Type B pancreatic cell (in vitro differentiated cells): Measurements from ENCODE around the gene LYVE1. TPM values are rescaled to one million over a fixed set of nuclear protein-coding genes. Genes with fewer than 3 reads are reported as not detected.
A peak's percentile ranks its signal among the peaks of the same experiment; 100 is the strongest.

Source experiments
- DNase-seq: peaks from one replicate; pipeline ENCODE4 v3.0.0; 2021; ENCODE audit warnings: mixed read lengths; ENCODE audit not compliant: unreplicated experiment; ENCODE audit errors: extremely low spot score
- H3K27ac Mint-ChIP-seq: 2 replicates; pipeline ENCODE4 v1.8.0; 2021; ENCODE audit warnings: mild to moderate bottlenecking, mixed read lengths
- H3K27me3 Mint-ChIP-seq: 2 replicates; pipeline ENCODE4 v1.8.0; 2021; ENCODE audit warnings: mixed read lengths
- H3K36me3 Mint-ChIP-seq: 2 replicates; pipeline ENCODE4 v1.8.0; 2021; ENCODE audit warnings: mixed read lengths
- H3K4me1 Mint-ChIP-seq: one replicate; pipeline ENCODE4 v1.8.0; 2021; ENCODE audit warnings: mixed read lengths; ENCODE audit not compliant: unreplicated experiment
- H3K4me3 Mint-ChIP-seq: 2 replicates; pipeline ENCODE4 v1.8.0; 2021; ENCODE audit warnings: mild to moderate bottlenecking, mixed read lengths
- H3K9me3 Mint-ChIP-seq: 2 replicates; pipeline ENCODE4 v1.8.0; 2021; ENCODE audit warnings: mixed read lengths
- total RNA-seq: library from RNA; stranded (reverse); gene quantifications from 2 replicates; pipeline ENCODE4 v1.2.1, GENCODE V29; 2021; ENCODE audit warnings: low replicate concordance
- TF ChIP-seq, protein P1 (sequence below): fragments of 200-600 bp; sonication (generic); conservative IDR thresholded peaks from 2 replicates; pipeline ENCODE4 v1.5.0; 2021; ENCODE audit warnings: antibody characterized with exemption, mild to moderate bottlenecking

LYVE1 gene
- total RNA-seq, 1 donor from 2014 or later, result not detected

DNA sequence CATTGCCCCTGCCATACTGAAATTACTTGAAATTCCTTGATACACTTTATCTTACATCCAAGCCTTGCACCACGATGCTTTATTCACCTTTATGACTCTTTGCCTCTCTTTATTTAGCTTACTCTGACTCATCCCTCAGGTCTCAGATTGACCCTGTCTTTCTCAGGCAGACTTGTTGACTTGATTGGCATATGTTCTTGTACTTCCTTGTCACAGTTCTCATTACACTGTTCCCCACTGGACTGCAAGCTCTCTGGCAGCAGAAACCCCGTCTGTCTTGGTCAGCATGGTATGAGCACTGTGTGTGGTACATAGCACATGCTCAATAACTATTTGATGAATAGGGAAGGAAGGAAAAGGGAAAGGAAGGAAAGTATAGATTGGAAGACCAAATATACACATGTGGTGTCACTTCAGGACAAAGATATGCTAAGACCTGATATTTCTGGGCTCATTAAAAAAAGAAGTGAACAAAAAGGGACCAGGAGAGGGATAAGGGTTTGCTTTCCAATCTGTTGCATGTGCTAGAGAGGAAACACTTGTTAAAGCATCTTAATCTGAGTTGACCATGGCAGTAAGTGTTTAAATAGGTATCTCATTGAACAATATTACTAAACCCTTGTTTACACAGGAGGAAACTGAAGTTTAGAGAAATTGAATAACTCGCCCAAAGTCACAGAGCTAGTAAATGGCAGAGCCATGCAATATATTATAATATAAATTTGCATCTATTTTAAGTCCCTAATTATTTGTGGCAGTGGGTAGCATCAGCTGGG lies 7.2 kb downstream of the LYVE1 start:
- H3K9me3 Mint-ChIP-seq, result peaks cover 3% of the 10 kb centered on the region
- no peaks in the 10 kb centered on the region for H3K27me3 Mint-ChIP-seq
- TF ChIP-seq, protein P1, sequence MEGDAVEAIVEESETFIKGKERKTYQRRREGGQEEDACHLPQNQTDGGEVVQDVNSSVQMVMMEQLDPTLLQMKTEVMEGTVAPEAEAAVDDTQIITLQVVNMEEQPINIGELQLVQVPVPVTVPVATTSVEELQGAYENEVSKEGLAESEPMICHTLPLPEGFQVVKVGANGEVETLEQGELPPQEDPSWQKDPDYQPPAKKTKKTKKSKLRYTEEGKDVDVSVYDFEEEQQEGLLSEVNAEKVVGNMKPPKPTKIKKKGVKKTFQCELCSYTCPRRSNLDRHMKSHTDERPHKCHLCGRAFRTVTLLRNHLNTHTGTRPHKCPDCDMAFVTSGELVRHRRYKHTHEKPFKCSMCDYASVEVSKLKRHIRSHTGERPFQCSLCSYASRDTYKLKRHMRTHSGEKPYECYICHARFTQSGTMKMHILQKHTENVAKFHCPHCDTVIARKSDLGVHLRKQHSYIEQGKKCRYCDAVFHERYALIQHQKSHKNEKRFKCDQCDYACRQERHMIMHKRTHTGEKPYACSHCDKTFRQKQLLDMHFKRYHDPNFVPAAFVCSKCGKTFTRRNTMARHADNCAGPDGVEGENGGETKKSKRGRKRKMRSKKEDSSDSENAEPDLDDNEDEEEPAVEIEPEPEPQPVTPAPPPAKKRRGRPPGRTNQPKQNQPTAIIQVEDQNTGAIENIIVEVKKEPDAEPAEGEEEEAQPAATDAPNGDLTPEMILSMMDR, result no peak
- H3K4me1 Mint-ChIP-seq, result peaks cover 8% of the 10 kb centered on the region
- DNase-seq, result no peak
- H3K4me3 Mint-ChIP-seq, result no peak overlapping the region
- no peak overlapping the region for H3K27ac Mint-ChIP-seq
- H3K36me3 Mint-ChIP-seq, result no peaks in the 10 kb centered on the region

DNA sequence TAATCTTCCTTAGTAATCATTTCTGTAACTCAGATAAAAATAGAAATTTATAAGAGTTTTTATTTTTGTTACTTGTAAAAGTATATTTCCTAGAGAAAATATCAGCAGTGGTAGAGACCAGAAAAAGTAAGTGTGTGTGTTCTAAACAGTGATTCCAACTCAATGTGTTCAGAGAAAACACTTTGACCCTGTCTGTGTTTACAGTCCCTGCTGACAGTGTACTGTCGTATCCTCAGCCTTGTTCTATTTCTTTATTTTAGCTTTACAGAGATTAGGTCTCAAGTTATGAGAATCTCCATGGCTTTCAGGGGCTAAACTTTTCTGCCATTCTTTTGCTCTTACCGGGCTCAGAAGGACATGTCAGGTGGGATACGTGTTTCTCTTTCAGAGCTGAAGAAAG lies 10.2 kb downstream of the LYVE1 start:
- Mint-ChIP-seq H3K4me3 (no peak overlapping the region), H3K27me3 (no peaks in the 10 kb centered on the region), H3K9me3 (peaks cover 3% of the 10 kb centered on the region), H3K36me3 (no peaks in the 10 kb centered on the region), H3K4me1 (peaks cover 8% of the 10 kb centered on the region), H3K27ac (no peak overlapping the region)
- TF ChIP-seq, protein P1, result no peak
- DNase-seq, result no peak

DNA sequence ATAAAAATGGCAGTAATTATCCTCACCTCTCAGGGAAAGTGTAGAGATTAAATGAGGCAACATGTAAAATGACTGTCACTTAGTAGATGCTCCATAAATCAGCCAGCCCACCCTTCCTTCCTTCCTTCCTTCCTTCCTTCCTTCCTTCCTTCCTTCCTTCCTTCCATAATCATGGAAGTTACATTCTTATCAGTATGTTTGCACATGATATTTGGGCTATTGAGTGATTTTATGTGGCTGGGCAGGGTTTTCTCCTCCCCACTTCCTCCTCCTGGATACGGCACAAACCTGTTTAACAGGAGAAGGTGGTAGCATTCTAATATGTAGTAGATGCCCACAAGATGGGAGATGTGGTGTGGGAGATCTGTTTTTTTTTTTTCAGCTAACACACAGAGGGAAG lies 11.9 kb downstream of the LYVE1 start:
- H3K9me3 Mint-ChIP-seq, result peaks cover 3% of the 10 kb centered on the region
- H3K4me1 Mint-ChIP-seq, result peaks cover 8% of the 10 kb centered on the region
- no peak overlapping the region for H3K4me3 Mint-ChIP-seq
- H3K27ac Mint-ChIP-seq, result peak overlapping the region; percentile 61
- H3K27me3 Mint-ChIP-seq, result peaks cover under 1% of the 10 kb centered on the region
- H3K36me3 Mint-ChIP-seq, result no peaks in the 10 kb centered on the region
- TF ChIP-seq, protein P1, result no peak
- DNase-seq, result no peak

DNA sequence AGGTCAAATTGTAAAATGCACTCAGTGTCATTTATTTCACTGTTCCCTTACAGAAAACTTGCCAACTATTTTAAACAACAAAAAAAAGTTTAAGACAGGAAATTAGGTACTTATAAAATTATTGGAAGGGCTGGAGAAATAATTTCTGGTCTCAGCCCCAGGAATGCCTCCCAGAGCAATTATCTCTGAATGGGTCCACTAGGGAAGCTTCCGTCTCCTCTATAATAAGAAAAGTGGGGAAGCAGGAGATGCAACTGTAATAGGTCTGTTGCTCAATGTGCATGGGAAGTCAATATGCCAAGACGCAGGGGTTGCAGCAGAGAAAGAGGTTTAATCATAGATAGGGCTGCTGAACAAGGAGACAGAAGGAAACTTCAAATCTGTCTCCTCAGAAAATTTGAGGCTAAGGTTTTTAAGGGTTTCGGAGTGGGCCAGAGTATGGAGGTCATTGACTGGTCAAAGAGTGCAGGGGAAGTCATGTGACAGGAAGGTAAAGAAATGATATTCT lies 16.6 kb downstream of the LYVE1 start:
- DNase-seq, result no peak
- TF ChIP-seq, protein P1, result no peak
- Mint-ChIP-seq H3K27ac (no peak overlapping the region), H3K36me3 (no peaks in the 10 kb centered on the region), H3K4me3 (no peak overlapping the region), H3K27me3 (peaks cover 8% of the 10 kb centered on the region), H3K9me3 (peaks cover 3% of the 10 kb centered on the region), H3K4me1 (peaks cover 4% of the 10 kb centered on the region)

DNA sequence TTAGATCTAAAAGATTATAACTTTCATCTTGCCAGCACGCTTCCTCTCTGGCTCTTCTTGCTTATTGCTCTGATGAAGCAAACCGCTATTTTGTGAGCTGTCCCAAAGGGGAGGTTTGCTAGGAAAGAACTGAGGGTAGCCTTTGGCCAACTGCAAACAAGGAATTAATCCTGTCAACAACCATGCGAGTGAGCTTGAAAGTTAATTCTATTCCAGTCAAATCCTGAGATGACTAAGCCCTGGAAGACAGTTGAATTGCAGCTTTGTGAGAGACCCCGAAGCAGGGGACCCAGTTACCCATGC lies 17.2 kb downstream of the LYVE1 start:
- Mint-ChIP-seq H3K4me3 (no peak overlapping the region), H3K4me1 (no peaks in the 10 kb centered on the region), H3K27ac (no peak overlapping the region), H3K9me3 (no peaks in the 10 kb centered on the region), H3K27me3 (peaks cover 8% of the 10 kb centered on the region), H3K36me3 (no peaks in the 10 kb centered on the region)
- TF ChIP-seq, protein P1, result no peak
- no peak for DNase-seq
